H7 (cell line): ENCODE measurements around the gene PPL. TPM values are rescaled to one million over a fixed set of nuclear protein-coding genes. Genes with fewer than 3 reads are reported as not detected.

Source experiments
- DNase-seq: peaks from one replicate; pipeline ENCODE4 v3.0.0; 2012
- H3K27me3 ChIP-seq: 2 replicates; pipeline ENCODE4 v1.6.0; 2011; ENCODE audit warnings: mild to moderate bottlenecking, low read length; ENCODE audit not compliant: control insufficient read depth, insufficient read depth
- H3K36me3 ChIP-seq: replicated peaks from 2 replicates; pipeline ENCODE4 v1.5.1; 2011; ENCODE audit warnings: low read length; ENCODE audit not compliant: control insufficient read depth, insufficient read depth
- H3K4me3 ChIP-seq: 2 replicates; pipeline ENCODE4 v1.5.1; 2011; ENCODE audit warnings: low read depth, mild to moderate bottlenecking, control low read depth, low read length, moderate library complexity; ENCODE audit not compliant: insufficient read depth
- total RNA-seq: library from RNA; depleted of rRNA; stranded (reverse); fragments of >200 nt; shearing (Covaris generic); gene quantifications from 2 replicates; pipeline ENCODE4 v1.2.3, GENCODE V29; 2014

Gene PPL
- total RNA-seq, 1 experiment from 2014 or later = 10.2 TPM

DNA sequence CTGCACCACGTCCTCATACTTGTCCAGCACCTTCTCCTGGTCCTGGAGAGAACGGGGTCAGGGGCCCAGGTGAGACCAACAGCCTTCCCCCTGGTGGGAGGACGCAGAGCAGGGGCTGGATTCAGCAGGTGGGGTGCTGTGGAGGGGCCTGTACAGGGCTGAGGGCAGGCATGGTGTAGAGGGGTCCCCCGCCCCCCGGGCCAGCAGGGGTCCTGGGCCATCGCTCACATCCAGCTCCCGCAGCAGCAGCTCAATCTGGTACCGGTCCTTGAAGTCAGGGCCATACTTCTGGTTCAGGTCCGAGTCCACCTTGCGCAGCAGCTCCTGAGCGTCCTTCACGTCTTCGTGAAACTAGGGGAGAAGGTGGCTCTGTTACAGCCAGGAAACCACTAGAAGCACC is 41.6 kb downstream of the PPL start:
- Histone ChIP-seq H3K27me3 (no peaks in the 10 kb centered on the region), H3K36me3 (peaks cover 20% of the 10 kb centered on the region), H3K4me3 (no peak overlapping the region)
- DNase-seq = peak; percentile 60

DNA sequence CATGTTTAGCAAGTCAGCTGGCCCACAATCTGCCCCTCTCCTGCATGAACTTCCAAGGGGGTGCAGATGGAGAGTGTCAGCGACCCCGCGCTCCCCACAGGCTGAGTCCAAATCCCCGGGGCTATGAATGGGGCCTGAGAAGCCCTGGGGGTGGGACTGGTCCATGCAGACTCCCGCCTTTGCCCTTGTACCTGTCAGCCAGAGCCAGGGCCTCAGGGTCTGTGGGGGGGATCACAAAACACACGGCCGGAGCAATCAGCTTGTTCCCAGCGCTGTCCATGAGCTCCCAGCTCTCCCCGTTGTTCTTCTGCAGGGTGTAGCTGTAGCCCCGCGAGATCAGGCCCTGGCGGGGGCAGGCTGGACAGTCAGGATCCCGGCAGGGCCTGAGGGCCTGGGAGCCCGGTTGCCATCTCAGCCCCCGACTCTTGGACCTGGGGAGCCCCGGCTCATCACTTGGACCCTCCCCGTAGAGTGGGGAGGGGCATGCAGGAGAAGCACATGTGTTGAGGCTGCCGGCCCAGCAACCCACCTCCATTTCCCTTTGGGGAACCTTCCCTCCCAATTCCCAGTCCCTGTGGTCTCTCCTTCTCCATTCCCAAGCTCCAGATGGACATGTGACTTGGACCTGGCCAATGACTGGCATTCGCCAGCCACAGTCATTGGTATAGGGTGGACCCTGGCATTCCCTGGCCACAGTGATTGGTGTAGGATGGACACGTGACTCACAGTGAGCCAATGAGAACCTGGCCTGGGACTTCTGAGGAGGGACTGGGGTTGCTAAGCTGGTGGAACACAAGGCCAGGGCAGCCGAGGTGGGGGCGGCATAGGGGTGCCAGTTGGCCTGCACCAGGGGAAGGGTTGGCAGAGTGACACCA is 42.4 kb downstream of the PPL start:
- Histone ChIP-seq H3K27me3 (no peaks in the 10 kb centered on the region), H3K4me3 (no peak overlapping the region), H3K36me3 (peaks cover 26% of the 10 kb centered on the region)
- DNase-seq = peak; percentile 83

DNA sequence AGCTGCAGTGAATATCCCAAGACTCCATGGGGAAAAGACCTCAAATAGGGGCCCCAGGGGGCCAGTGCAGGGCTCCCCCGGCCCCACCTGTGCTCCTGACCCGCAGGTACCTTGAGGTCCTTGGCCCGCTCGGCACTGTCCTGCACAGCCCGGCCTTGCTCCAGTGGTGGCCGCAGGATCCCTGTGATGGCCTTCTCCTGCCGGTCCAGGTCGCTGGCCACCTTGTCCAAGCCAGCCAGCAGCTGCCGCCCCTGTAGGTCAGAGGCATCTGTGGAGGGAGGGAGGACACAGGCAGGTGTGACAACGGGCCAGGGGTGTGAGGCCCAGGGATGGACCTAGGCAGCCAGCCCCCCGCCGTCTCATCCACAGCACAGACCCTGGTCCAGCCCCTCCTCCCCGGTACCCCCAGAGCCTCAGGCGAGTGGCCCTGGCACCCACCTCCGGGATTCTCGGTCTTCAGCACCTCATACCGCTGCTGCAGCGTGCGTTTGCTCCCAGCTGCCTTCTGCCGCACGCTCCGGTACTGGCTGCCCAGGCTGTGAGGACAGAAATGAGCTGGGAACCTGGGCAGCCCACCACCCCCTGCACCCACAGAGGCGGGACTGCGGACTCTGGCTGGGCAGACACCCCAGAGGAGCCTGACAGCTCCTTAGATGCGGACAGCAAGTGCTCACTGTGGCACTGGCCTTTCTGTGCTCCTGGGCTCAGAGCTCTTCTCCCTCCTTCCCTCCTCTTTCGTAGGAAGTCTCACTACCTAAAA is 43.7 kb downstream of the PPL start:
- H3K4me3 ChIP-seq = no peak overlapping the region
- H3K36me3 ChIP-seq = peaks cover 22% of the 10 kb centered on the region
- DNase-seq = peak; percentile 58
- H3K27me3 ChIP-seq = no peaks in the 10 kb centered on the region

DNA sequence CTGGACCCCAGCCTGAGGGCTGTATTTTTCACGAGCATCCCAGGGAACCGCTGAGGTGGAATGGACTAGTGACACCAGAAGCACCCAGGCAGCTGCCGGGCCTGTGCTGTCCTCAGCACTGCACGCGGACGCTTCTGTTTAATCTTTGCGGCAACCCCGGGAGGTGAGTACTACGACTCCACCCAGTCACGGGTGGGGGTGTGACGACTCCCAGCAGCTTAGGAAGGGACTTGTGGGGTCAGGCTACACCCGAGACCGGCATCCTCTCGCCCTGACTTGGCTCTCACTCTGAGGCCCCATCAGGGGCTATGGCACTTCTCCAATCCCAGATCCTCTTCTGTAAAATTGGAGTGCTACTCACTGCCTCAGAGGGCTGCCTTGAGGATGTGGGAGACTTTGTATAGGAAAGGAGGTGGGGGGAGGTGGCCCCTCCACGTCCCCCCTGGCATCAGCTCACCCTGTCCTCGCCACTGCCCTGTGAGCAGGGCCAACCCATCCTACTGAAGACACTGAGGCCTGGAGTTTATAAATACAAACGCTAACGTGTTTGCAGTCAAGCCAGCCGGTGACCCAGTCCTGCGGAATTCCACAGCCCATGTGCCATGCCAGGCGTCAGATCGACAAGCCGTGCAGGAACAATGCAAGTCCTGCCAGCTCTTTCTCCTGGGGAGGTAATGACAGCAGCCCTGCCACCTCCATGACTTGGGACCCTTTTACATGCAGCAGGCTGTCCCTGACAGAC is 44.4 kb downstream of the PPL start:
- DNase-seq = no peak
- no peaks in the 10 kb centered on the region for H3K27me3 ChIP-seq
- H3K4me3 ChIP-seq = no peak overlapping the region
- peaks cover 26% of the 10 kb centered on the region for H3K36me3 ChIP-seq

DNA sequence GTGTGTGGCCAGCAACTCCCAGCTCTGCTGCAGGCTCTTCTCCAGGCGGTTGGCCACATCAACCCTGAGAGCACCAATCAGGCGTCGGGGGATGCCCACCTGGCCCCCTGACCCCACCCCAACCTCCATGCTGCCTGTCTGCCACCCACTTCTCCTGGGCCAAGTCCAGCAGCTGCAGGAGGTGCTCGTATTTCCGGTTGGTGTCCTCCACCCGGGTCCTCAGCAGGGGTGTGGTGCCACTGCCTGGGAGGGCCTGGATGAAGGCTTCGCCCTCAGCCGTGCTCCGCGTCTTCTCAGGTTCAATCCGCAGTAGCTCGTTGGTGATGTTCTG is 45.1 kb downstream of the PPL start:
- Histone ChIP-seq H3K36me3 (peaks cover 31% of the 10 kb centered on the region), H3K4me3 (no peak overlapping the region), H3K27me3 (no peaks in the 10 kb centered on the region)
- DNase-seq = peak; percentile 69

DNA sequence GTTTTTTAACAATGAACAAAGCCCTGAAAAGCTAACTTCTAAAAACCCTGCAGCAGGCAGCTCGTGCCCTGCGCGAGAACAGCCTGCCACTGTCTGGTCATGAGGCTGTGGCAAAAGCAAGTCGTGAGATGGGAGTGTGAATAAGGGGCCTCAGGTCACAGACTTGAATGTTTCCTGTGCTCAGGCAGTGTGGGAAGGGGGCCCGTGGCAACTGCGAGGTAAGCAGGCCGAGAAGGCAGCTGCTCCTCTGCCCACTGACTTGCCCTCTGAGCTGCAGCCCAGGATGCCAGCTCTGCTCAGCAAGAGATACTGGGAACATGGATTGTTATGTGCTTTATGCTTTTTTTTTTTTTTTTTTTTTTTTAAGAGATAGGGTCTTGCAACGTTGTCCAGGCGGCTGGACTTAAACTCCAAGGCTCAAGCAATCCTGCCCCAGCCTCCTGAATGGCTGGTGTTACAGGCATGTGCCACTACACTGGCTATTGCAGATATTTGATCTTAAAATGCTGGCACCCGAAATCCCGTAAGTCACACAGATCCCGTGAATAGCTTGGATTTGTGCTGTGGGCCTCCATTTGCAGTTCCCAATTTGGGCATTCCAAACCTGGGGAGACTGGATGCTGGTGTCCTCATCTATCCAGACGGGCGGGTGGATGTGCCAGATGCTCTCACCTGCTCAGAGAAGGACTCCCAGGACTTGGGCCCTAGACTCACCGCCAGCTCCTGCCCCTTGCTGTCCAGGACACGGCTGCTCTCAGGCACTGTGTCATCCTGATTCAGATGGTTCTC is 45.7 kb downstream of the PPL start:
- Histone ChIP-seq H3K4me3 (no peak overlapping the region), H3K27me3 (no peaks in the 10 kb centered on the region), H3K36me3 (peaks cover 31% of the 10 kb centered on the region)
- DNase-seq = no peak

DNA sequence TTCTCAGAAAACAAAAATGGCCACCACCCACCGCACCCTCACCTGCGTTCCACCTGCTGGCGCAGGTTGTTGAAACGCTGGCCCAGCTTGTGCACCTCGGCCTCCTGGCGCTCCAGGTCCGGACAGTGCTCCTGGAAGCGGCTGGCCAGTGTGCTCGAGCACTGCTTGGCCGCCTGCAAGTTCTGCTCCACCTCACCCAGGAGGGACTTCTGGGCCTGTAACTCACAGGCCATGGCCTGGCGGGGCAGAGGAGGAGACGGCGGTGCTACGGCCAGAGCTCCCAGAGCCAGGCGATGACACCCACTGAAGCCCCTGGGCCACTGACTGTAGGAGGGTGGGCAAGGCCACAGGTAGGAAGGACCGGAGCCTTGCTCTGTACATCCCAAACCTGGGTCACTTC is 46.3 kb downstream of the PPL start:
- H3K36me3 ChIP-seq = peaks cover 33% of the 10 kb centered on the region
- H3K27me3 ChIP-seq = no peaks in the 10 kb centered on the region
- no peak overlapping the region for H3K4me3 ChIP-seq
- no peak for DNase-seq

DNA sequence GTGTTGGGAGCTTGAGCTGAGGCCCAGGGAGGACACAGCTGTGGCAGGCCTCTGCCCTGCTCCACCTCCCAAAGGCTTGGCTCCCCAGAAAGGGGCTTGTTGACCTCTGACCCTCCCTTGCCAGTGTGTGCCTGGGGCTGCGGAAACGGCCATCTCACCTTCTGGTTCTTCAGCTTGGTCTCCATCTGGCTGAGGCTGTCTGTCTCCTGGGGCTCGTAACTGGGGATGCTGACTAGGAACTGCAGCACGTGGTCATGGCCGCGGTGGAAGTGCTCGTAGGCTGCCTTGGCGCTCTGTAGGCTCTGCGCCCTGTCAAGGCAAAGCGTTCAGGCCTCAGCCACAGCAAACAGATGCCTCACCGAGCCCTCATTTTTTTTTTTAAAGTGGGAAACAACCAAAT is 46.9 kb downstream of the PPL start:
- Histone ChIP-seq H3K27me3 (no peaks in the 10 kb centered on the region), H3K36me3 (peaks cover 30% of the 10 kb centered on the region), H3K4me3 (no peak overlapping the region)
- DNase-seq = no peak

DNA sequence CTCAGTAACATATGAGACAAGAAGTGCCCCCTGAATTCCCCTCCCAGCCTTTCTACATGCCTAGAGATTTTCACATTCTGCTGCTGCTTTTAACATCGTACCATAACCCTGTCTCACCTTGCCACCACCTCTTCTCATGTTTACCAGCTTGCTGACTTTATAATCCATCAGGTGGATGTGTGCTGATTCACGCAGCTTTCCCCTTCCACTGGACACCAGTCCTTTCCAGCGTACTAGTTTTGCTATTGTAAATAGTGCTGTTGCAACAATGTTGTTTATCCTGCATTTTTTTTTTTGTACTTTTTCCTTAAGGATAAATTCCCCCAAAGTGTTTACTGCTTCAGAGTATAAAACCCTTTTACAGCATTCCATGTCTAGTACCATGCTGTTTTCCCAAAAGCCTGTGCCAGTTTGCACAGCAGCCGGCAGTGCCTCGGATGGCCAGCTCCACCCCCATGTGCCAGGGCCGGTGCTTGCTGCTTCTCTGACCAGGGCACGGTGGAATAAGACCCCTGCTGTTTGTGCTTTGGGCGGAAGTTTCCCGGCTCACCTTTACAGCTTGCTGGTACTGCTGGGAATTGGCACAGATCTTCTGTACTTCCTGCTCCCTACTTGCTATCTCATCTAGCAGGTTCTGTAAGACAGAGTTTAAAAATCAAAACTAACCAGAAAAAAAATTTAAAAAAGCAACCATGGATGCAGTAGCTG is 48.4 kb downstream of the PPL start:
- Histone ChIP-seq H3K36me3 (peaks cover 31% of the 10 kb centered on the region), H3K4me3 (no peak overlapping the region), H3K27me3 (no peaks in the 10 kb centered on the region)
- DNase-seq = peak; percentile 63

DNA sequence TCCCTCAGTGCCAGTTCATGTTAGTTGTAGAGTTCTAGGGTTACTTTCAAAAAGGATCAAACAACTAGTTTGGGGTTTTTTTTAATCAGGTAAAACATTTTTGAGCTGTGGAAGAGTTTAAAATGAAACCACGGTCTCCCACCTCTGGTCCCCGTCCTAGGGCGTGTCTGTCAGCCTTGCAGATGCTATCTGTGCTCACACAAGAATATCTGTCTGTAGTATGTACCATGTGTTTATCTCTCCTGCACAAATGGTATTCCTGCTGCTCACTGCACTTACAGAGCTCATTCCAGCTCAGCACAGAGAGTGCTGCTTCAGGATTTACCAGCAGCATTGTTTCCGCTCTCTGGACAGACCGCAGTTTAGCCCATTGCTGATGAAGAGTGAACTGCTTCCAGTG is 50.8 kb downstream of the PPL start:
- H3K27me3 ChIP-seq = no peaks in the 10 kb centered on the region
- H3K36me3 ChIP-seq = peaks cover 42% of the 10 kb centered on the region
- no peak overlapping the region for H3K4me3 ChIP-seq
- no peak for DNase-seq

DNA sequence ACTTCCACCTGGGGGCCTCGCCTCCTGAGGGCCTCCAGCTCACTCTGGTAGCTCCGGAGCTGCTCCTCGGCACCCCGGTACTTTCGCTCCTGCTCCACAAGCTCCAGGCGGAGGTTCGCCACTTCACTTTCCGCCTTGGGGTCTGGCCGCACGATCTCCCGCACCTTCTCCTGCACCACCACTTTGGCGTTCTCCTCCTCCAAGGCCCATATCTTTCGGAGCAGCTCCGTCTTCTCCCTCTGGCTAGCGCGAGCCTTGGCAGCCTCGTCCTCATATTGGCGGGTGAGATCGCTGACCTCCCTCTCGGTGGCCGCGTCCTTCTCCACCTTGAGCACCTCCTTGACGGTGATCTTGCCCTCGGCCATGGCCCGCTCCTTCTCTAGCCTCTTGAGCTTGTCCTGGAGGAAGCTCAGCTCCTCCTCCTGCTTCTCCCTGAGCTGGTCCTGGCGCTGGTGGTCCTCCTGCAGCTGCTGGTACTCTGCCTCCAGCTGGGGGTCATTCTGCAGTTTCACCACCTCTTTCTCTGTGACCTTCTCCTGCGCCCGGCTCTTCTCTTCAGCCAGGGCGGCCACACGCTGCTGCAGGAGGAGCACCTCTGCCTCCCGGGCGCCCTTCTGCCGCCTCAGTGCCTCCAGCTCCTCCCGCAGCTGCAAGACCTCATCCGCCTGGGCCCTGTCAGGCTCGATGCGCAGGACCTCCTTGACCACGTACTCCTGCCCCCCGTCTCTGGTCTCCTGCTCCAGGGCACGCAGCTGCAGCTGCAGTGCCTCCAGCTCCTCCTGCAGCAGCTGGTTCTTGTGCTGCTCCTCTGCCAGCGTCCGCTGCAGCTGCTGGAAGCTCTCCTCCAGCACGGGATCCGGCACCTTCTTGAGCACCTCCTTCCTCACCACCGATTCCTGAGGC is 51.7 kb downstream of the PPL start:
- no peak for DNase-seq
- H3K36me3 ChIP-seq = peaks cover 47% of the 10 kb centered on the region
- H3K27me3 ChIP-seq = no peaks in the 10 kb centered on the region
- no peak overlapping the region for H3K4me3 ChIP-seq

DNA sequence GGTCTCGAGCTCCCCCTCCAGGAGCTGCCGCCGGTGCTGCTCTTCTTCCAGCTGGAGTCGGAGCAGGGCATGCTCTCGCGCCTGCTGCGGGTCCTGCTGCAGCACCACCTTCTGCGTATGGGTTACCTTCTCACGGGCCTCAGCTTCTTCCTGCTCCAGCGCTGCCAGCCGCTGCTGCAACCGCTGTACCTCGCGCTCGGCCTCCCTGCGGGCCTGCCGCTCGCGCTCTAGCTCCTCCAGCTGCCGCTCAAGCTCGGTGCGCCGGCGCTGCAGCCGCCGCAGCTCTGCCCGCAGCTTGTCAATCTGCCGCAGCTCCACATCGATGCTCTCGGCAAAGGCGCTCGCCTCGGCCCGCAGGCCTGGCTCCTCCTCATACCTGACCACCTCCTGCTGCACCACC is 52.7 kb downstream of the PPL start:
- DNase-seq = no peak
- peaks cover 49% of the 10 kb centered on the region for H3K36me3 ChIP-seq
- no peaks in the 10 kb centered on the region for H3K27me3 ChIP-seq
- H3K4me3 ChIP-seq = no peak overlapping the region

DNA sequence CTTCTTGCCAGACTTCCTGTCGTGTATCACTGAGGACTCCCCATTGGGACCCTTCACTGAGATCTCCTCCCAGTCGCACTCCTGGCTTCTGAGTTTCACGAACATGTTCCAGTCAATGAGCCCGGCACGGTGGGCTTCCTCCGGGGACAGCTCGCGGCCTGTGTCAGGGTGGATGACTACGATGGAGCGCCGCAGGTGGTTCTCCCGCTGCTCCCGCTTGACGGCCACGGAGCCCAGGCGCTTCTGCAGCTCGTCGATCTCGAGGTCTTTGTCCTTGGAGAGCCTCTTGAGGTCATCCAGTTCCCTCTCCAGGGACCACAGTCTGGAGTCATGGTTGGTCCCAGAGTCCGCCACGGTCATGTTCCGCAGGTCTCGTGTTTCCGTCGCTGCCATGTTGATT is 53.4 kb downstream of the PPL start:
- no peak for DNase-seq
- H3K27me3 ChIP-seq = no peaks in the 10 kb centered on the region
- peaks cover 49% of the 10 kb centered on the region for H3K36me3 ChIP-seq
- no peak overlapping the region for H3K4me3 ChIP-seq
